Kidney epithelial cell (primary cell): Measurements from ENCODE around the gene DARS2. TPM values are rescaled to one million over a fixed set of nuclear protein-coding genes. Genes with fewer than 3 reads are reported as not detected.

Experiments
- DNase-seq: peaks from one replicate; pipeline ENCODE4 v3.0.0-alpha.2; 2010; ENCODE audit warnings: low read depth
- H3K27me3 ChIP-seq: 2 replicates; pipeline ENCODE4 v1.6.0; 2011; ENCODE audit warnings: low read length; ENCODE audit not compliant: control insufficient read depth, insufficient read depth
- H3K36me3 ChIP-seq: 2 replicates; pipeline ENCODE4 v1.5.1; 2011; ENCODE audit warnings: low read length; ENCODE audit not compliant: control insufficient read depth, insufficient read depth
- H3K4me3 ChIP-seq: 2 replicates; pipeline ENCODE4 v1.5.1; 2011; ENCODE audit warnings: low read depth, mild to moderate bottlenecking, control low read depth, low read length
- total RNA-seq: library from RNA; depleted of rRNA; stranded (reverse); fragments of >200 nt; gene quantifications from 2 replicates; pipeline ENCODE4 v1.2.3, GENCODE V29; 2015
- TF ChIP-seq, protein P1 (sequence below): IDR thresholded peaks from 2 replicates; pipeline ENCODE4 v1.5.1; 2011; ENCODE audit warnings: mild to moderate bottlenecking, moderate library complexity, low read length, control low read depth, inconsistent platforms; ENCODE audit not compliant: insufficient read depth, poor library complexity, severe bottlenecking

The DARS2 gene, protein sequence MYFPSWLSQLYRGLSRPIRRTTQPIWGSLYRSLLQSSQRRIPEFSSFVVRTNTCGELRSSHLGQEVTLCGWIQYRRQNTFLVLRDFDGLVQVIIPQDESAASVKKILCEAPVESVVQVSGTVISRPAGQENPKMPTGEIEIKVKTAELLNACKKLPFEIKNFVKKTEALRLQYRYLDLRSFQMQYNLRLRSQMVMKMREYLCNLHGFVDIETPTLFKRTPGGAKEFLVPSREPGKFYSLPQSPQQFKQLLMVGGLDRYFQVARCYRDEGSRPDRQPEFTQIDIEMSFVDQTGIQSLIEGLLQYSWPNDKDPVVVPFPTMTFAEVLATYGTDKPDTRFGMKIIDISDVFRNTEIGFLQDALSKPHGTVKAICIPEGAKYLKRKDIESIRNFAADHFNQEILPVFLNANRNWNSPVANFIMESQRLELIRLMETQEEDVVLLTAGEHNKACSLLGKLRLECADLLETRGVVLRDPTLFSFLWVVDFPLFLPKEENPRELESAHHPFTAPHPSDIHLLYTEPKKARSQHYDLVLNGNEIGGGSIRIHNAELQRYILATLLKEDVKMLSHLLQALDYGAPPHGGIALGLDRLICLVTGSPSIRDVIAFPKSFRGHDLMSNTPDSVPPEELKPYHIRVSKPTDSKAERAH
- total RNA-seq = 20.8 and 25.4 TPM in 2 replicates

DNA sequence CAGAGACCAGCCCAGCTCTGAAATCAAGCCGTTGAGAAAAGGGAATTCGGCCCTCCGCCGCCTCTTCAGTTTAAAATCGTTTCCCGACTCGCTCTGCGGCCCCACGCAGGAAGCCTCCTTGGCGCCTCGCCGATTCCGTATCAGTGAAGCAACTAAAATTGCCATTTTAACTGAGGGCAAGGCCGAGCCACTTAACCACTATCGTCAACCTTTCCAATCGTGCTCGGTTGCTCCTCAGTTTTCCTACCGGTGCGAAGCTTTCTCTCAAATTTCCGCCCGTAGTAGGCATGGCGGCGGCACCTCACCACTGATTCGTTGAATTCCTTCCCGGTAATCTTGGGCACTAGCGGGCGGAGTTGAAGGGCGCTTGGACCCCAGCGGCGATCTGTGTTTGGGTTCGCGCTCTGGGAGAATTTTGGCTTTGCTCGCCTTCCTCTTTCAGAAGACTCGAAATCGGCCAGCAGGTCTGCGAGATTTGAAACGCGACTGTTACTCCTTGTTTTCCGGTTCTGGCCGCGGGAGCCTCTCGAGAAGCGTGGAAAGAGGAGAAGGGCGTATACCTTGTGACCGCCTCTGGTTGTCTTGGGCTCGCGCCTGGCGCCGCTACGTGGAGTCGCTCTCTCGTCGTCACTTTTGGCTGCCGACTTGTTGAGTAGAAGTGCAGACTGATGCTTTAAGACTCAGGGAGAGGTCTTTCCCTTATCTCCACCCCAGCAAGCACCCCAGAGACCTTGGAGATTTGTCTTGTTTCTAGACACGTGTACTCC is at the start of gene DARS2, which contains the start of gene CENPL:
Gene DARS2 (plus strand): TSS at position 359 of the 767 bp plus-strand sequence. CDS start 557 bp downstream, outside the sequence.
Gene CENPL (minus strand): TSS at position 569 of the 767 bp plus-strand sequence. CDS start 13,584 bp downstream, outside the sequence.
- H3K36me3 ChIP-seq = no peaks in the 10 kb centered on the region
- TF ChIP-seq, protein P1, sequence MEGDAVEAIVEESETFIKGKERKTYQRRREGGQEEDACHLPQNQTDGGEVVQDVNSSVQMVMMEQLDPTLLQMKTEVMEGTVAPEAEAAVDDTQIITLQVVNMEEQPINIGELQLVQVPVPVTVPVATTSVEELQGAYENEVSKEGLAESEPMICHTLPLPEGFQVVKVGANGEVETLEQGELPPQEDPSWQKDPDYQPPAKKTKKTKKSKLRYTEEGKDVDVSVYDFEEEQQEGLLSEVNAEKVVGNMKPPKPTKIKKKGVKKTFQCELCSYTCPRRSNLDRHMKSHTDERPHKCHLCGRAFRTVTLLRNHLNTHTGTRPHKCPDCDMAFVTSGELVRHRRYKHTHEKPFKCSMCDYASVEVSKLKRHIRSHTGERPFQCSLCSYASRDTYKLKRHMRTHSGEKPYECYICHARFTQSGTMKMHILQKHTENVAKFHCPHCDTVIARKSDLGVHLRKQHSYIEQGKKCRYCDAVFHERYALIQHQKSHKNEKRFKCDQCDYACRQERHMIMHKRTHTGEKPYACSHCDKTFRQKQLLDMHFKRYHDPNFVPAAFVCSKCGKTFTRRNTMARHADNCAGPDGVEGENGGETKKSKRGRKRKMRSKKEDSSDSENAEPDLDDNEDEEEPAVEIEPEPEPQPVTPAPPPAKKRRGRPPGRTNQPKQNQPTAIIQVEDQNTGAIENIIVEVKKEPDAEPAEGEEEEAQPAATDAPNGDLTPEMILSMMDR = no peak

DNA sequence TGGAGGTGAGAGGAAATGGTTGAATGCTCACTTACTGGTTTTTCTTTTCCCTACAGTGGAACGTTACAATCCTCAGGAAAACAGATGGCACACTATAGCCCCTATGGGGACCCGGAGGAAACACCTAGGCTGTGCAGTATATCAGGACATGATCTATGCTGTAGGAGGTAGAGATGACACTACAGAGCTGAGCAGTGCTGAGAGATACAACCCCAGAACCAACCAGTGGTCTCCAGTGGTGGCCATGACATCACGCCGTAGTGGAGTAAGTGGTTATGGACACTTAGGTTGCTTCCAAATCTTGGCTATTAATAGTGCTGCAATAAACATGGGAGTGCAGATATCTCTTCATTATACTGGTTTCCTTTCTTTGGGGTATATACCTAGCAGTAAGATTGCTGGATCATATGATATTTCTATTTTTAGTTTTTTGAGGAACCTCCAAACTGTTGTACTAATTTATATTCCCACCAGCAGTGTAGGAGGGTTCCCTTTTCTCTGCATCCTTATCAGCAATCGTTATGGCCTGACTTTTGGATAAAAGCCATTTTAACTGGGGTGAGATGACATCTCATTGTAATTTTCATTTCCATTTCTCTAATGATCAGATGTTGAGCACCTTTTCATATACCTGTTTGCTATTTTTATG is 48.8 kb upstream of the DARS2 start:
- DNase-seq = no peak
- H3K36me3 ChIP-seq = no peaks in the 10 kb centered on the region
- TF ChIP-seq, protein P1 = no peak
- no peaks in the 10 kb centered on the region for H3K27me3 ChIP-seq
- no peak overlapping the region for H3K4me3 ChIP-seq

More for the DNA sequence above, at the start of gene DARS2, which contains the start of gene CENPL:
- no peaks in the 10 kb centered on the region for H3K27me3 ChIP-seq
- peak; percentile 92 for DNase-seq
- peak within 1 kb of the TSS; percentile 81 for H3K4me3 ChIP-seq

DNA sequence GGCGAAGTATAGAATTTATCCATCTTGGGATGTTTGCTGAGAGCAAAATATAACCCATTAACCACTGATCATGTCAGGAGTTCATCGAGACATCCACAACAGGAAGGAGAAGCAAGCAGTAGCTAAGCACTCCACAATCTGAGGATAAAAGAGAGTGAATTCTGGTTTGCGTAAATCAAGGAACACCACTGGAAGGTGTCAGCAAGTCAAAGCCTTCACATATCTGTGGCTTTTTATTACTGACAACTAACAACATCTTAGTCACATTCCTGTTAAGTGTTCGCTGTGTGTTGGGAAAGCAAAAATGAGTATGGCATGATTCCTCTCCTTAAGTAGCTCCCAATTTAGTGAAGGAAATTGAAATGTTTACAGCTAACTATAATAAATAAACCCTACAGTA is 44.5 kb upstream of the DARS2 start:
- Histone ChIP-seq H3K4me3 (no peak overlapping the region), H3K27me3 (no peaks in the 10 kb centered on the region), H3K36me3 (no peaks in the 10 kb centered on the region)
- DNase-seq = no peak
- TF ChIP-seq, protein P1 = no peak

DNA sequence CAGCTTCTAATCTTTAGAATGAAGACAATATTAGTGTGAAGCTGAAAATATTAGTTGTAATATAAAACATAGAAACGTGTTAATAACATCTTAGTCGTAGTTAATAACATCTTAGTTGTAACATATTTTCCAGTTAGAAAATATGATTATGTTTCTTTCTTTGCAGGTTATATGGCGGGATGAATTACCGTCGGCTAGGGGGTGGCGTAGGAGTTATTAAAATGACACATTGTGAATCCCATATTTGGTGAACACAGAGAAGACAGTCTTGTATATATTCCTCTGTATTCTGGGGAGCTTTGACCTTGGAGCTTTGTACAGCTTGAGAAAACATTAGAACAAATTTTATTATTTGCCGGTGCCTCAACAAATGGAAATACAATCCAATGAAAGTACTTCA is 39.5 kb upstream of the DARS2 start:
- no peak for DNase-seq
- H3K36me3 ChIP-seq = no peaks in the 10 kb centered on the region
- H3K27me3 ChIP-seq = no peaks in the 10 kb centered on the region
- H3K4me3 ChIP-seq = no peak overlapping the region
- TF ChIP-seq, protein P1 = no peak

DNA sequence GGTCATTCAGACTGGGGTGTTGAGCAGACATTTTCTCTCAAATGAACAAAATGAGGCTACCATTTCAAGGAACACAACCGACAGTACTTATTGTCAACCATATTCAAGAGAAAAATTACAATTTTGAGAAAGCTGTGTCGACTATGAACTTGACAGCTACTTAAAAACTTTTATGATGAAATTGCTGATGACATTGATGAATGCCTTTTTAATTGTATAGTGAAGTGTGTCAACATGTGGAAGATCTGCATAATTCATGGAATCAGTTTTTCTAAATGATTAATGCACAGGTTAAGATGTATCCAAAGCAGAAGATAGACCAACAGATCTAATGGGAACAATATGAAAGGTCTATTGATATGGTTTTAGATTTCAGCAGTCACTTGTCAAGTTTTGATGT is 34.6 kb upstream of the DARS2 start:
- no peak for DNase-seq
- TF ChIP-seq, protein P1 = no peak
- no peaks in the 10 kb centered on the region for H3K36me3 ChIP-seq
- no peaks in the 10 kb centered on the region for H3K27me3 ChIP-seq
- no peak overlapping the region for H3K4me3 ChIP-seq
